Heart right ventricle (tissue), 16 donors: ENCODE measurements around the gene MLXIPL. TPM values are rescaled to one million over a fixed set of nuclear protein-coding genes. Genes with fewer than 3 reads are reported as not detected.

ENCODE experiments used
- ATAC-seq, 8 donors: fragments of 200-7000 bp; cut with Tn5 transposase; one replicate each; pipeline ENCODE4 v1.9.1; 2020; ENCODE audit warnings: mild to moderate bottlenecking in 8 of 8, moderate library complexity in 8 of 8, moderate number of reproducible peaks in 1 of 8
- DNase-seq, 2 donors: peaks; one replicate each; pipeline ENCODE4 v3.0.0-alpha.2; 2020
- H3K27ac ChIP-seq, 10 donors: fragments of 200-600 bp; sonication (generic) in 2 of 10; one replicate each; pipeline versions ENCODE4 v1.5.0 to v1.8.0; 2020 to 2022; ENCODE audit warnings: mild to moderate bottlenecking in 3 of 10
- H3K27me3 ChIP-seq, 7 donors: fragments of 200-600 bp; one replicate each; pipeline ENCODE4 v1.8.0; 2021 to 2022; ENCODE audit warnings: mild to moderate bottlenecking in 2 of 7
- H3K36me3 ChIP-seq, 9 donors: fragments of 200-600 bp; sonication (generic) in 1 of 9; one replicate each; pipeline versions ENCODE4 v1.5.0 to v1.8.0; 2020 to 2022; ENCODE audit warnings: mild to moderate bottlenecking in 2 of 9
- H3K4me1 ChIP-seq, 9 donors: fragments of 200-600 bp; sonication (generic) in 1 of 9; one replicate each; pipeline versions ENCODE4 v1.5.0 to v1.8.0; 2020 to 2022; ENCODE audit warnings: mild to moderate bottlenecking in 4 of 9
- H3K4me3 ChIP-seq, 10 donors: fragments of 200-600 bp; sonication (generic) in 2 of 10; one replicate each; pipeline versions ENCODE4 v1.5.0 to v1.8.0; 2020 to 2022; ENCODE audit warnings: mild to moderate bottlenecking in 7 of 10, moderate library complexity in 2 of 10
- H3K9me3 ChIP-seq, 11 donors: fragments of 200-600 bp in 10 of 11; sonication (generic) in 2 of 11; one replicate each; pipeline versions ENCODE4 v1.5.0 to v1.8.0; 2013 to 2022; ENCODE audit warnings: mild to moderate bottlenecking in 2 of 11, control low read depth in 1 of 11, moderate library complexity in 1 of 11
- WGBS, 2 donors: extraction: QIAGEN DNeasy Blood & Tissue Kit; methylation state at CpG; one replicate each; pipeline ENCODE4 v1.1.7; 2013; ENCODE audit warnings: inconsistent platforms in 1 of 2; 5-methylcytosine and 5-hydroxymethylcytosine counted together
- intact Hi-C, 10 donors: fragments of 100-400 bp; cut with DNase I; formaldehyde crosslinking; loops; one replicate each; pipeline versions ENCODE4 v1.11.1 to v1.14.2; 2022
- polyA plus RNA-seq, 2 donors: library from polyadenylated mRNA; stranded (reverse); fragments of 200-250 nt; gene quantifications; one replicate each; pipeline ENCODE4 v1.2.3, GENCODE V29; 2013
- total RNA-seq, 10 donors: library from RNA; stranded (reverse); fragmentation: NEBNext Ultra II Directional in 3 of 10; extraction: Animal tissue kit (Norgen Biotek cat#: 25700) in 3 of 10; gene quantifications; one replicate each; pipeline versions ENCODE4 v1.2.1 to v1.2.4, GENCODE V29; 2021 to 2023
- TF ChIP-seq, protein P1 (sequence below), 9 donors: fragments of 200-600 bp; sonication (generic) in 2 of 9; IDR thresholded peaks; one replicate each; pipeline versions ENCODE4 v1.5.0 to v1.8.0; 2021 to 2022; ENCODE audit warnings: antibody characterized with exemption in 9 of 9, mild to moderate bottlenecking in 5 of 9, moderate library complexity in 1 of 9
- donor health status: Arrhythmogenic right ventricular cardiomyopathy.
- donor health status: ischemic (EF 13 %, LVEDD 7.1; RV severe dilation, severe dysfunction).
- donor health status: healthy with polysubstance abuse.
- donor health status: DM: no; HTN: yes; CAD: no.
- donor health status: DM: no; HTN: no; CAD: no.
- donor health status: ischemic (EF 25% LVEDD 6.9; RV normal size, moderate dysfunction).
- donor health status: ischemic (EF 25% LVEDD 5.7; RV mildly dilated, moderate dysfunction).
- donor health status: healthy.
- donor health status: DM: yes; HTN: yes; CAD: no.
- donor health status: Ischemic cardiomyopathy.
- donor health status: ischemic (EF 35%, LVEDD 5.7; RV mildly dilated, moderate dysfunction).
- donor health status: nonischemic (EF 11% LVEDD 7.7; RV severe dilation, severe dysfunction).
- donor health status: DM: yes; HTN: yes; CAD: no.
- donor health status: PGD.
- donor health status: ischemic (EF 29% LVEDD 5.4; RV normal size, mild dysfunction).
- donor health status: nonischemic (EF 23%, LVEDD 6.1; RV moderate dilation, normal function).

MLXIPL gene
- total and polyA plus RNA-seq, 12 donors, result 0.28 to 22.8 (median 2.4) TPM; not detected in 2

GRCh38 chr7:73599916-73600315 lies 24.4 kb downstream of the MLXIPL start:
- intact Hi-C loops, result loop anchor here in 5 of 10 donors (10.0 kb wide), 2 partner anchors 65 to 255 kb away; partner anchors contain the start of gene VPS37D (in 1 of the 5)
- Histone ChIP-seq H3K27me3 (peaks cover 0 to 64% (median 29%) of the 10 kb centered on the region in 7 donors), H3K4me1 (no peaks in the 10 kb centered on the region), H3K9me3 (no peaks in the 10 kb centered on the region), H3K36me3 (no peaks in the 10 kb centered on the region), H3K27ac (no peak overlapping the region), H3K4me3 (no peak overlapping the region)
- TF ChIP-seq, protein P1, sequence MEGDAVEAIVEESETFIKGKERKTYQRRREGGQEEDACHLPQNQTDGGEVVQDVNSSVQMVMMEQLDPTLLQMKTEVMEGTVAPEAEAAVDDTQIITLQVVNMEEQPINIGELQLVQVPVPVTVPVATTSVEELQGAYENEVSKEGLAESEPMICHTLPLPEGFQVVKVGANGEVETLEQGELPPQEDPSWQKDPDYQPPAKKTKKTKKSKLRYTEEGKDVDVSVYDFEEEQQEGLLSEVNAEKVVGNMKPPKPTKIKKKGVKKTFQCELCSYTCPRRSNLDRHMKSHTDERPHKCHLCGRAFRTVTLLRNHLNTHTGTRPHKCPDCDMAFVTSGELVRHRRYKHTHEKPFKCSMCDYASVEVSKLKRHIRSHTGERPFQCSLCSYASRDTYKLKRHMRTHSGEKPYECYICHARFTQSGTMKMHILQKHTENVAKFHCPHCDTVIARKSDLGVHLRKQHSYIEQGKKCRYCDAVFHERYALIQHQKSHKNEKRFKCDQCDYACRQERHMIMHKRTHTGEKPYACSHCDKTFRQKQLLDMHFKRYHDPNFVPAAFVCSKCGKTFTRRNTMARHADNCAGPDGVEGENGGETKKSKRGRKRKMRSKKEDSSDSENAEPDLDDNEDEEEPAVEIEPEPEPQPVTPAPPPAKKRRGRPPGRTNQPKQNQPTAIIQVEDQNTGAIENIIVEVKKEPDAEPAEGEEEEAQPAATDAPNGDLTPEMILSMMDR (IDR thresholded peaks at IDR 0.05), result no peak
- DNase-seq (no peak), ATAC-seq (no peak)
- 71 to 73% methylated on average over 7 of the region's 7 CpGs for WGBS, 2 donors

GRCh38 chr7:73599151-73599882 lies 25.0 kb downstream of the MLXIPL start:
- ATAC-seq (no peak), DNase-seq (no peak)
- TF ChIP-seq, protein P1 (IDR thresholded peaks at IDR 0.05), result no peak
- Histone ChIP-seq H3K27me3 (peaks cover 0 to 59% (median 29%) of the 10 kb centered on the region in 7 donors), H3K36me3 (no peaks in the 10 kb centered on the region), H3K9me3 (no peaks in the 10 kb centered on the region), H3K4me1 (no peaks in the 10 kb centered on the region), H3K27ac (no peak overlapping the region), H3K4me3 (no peak overlapping the region)
- 71 to 75% methylated on average over 13 of the region's 13 CpGs for WGBS, 2 donors
- intact Hi-C loops, result no loop called here

DNA sequence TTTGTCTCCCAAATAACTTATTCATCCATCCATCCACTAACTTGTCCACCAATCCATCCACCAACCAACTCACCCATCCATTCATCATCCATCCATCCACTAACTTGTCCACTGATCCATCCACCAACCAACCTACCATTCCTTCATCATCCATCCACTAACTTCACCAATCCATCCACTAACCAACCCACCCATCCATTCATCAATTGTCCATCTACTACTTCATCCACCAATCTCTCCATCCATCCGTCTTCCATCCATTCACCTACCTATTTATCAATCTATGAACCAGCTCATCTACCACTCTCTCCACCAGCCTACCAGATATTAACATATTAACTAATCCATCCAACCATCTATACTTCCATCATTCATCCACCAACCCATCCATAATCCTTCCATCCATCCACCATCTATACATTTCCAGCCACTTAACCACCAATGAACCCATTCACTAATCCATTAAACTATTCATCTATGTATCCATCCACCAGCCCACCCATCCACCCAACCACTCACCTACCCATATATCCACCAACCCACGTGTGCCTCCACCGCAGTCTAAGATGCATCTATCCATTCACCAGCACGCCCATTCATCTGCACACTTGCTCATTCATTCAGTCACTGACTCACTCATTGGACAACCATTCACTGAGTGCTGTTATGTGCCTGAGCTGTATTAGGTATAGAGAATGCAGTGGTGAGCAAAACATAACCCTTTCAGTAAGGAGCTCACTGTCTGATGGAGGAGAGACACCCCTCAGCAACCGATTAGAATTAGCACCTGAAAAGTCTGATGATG lies 26.1 kb downstream of the MLXIPL start:
- Histone ChIP-seq H3K4me3 (no peak overlapping the region), H3K9me3 (no peaks in the 10 kb centered on the region), H3K36me3 (no peaks in the 10 kb centered on the region), H3K27ac (no peak overlapping the region), H3K4me1 (no peaks in the 10 kb centered on the region), H3K27me3 (peaks cover 0 to 48% (median 24%) of the 10 kb centered on the region in 7 donors)
- intact Hi-C loops, result no loop called here
- ATAC-seq (no peak), DNase-seq (no peak)
- 90% methylated on average over 5 of the region's 5 CpGs for WGBS, 2 donors
- TF ChIP-seq, protein P1 (IDR thresholded peaks at IDR 0.05), result no peak

DNA sequence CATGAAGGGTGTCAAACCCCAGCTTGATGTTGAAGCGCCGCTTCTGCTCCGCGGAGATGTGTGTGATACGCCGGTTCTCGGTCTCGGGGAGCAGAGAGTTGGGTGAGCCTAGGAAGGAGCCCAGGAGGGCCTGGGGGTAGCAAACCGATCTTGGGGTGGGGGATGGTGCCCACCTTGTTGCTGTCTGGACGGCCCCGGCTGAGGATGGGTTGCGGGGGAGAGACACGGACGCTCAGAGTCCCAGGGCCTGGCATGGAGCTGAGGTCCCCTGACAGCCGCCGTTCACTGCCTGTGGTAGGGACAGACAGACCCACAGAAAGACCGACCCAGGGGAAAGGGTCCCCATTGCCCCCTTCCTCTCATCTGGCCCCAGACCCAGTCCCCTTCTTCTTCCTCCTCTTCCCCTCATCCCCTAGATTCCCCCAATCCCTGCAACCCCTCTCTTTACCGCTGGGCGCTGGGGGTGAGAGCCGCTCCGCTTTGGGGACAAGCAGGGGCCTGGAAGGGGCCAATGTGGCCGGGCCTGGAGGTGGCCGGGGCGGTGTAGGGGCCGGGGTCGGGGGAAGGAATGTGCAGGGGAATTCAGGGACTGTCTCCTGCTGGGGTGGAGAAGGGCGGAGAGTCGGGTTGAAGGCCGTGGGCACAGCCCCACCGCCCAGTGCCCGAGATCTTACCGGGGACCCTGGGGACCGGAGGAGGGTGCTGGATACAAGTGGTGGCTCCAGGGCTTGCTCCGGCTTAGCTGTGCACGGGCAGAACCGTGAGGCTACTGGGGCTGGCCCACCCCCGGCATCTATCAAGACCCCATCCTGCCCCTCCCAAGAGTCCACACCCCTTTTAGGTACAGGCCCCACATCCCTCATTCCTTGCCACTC lies 27.9 kb downstream of the MLXIPL start:
- DNase-seq (no peak), ATAC-seq (no peak)
- H3K4me3 ChIP-seq, result no peak overlapping the region
- 53 to 57% methylated on average over 37 of the region's 37 CpGs for WGBS, 2 donors
- TF ChIP-seq, protein P1 (IDR thresholded peaks at IDR 0.05), result no peak
- H3K4me1 ChIP-seq, result no peaks in the 10 kb centered on the region
- H3K27ac ChIP-seq, result no peak overlapping the region
- peaks cover 0 to 41% (median 12%) of the 10 kb centered on the region in 7 donors for H3K27me3 ChIP-seq
- H3K9me3 ChIP-seq, result no peaks in the 10 kb centered on the region
- intact Hi-C loops, result no loop called here
- H3K36me3 ChIP-seq, result no peaks in the 10 kb centered on the region
